ENCODE measurements around the gene MYO1G.
A peak's percentile ranks its signal among the peaks of the same experiment; 100 is the strongest.

The MYO1G gene

DNA sequence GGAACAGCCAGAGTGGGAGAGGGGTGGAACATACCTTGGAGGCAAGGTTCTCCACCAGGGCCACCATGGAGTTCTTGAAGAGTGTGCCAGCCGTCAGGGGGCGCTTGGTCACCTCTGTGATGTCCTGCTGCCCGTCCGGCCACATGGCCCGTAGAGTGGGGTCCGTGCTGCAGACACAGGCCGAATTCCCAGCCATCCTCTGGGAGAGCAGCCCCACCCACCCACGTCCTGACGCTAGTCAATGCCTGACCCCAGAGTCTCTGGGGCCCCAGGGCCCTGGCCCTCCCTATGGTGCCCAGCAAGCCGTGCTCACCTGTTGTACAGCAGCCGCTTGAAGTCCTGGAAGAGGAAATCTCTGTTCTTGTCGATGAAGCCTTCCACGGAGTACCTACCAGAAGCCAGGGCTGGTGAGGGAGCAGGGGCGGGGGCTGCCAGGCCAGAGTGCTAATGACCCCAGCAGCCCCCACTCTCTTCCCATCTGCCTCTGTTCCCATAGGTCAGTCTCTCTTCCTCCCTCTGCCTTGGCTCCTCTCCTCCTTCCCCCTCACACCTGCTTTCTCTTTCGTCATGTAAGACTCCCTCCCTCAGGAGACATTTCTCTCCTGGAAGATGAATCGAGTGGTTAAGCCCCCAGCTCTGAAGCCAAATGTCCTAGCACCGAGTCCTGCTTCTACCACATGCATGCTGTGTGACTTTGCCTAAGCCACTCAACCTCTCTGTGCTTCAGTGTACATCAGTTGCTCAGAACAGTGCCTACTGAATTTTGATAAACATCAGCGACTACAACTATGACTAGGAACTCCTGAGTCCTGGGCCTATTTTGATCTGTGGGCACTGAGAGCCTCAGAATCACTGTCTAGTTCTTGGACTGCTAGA, 11.0 kb downstream of the MYO1G start:
- TF ChIP-seq POLR2A (IDR thresholded peaks at IDR 0.05; ENCODE audit: low read depth, low read length), result no peak; the same call in 1 of the 2 replicates
- TF ChIP-seq POU2F2 (IDR thresholded peaks at IDR 0.05; ENCODE audit: low read depth, low read length), result no peak
- TF ChIP-seq TAF1 (IDR thresholded peaks at IDR 0.05; ENCODE audit: low read depth, low read length), result no peak
- TF ChIP-seq POLR2AphosphoS5 (IDR thresholded peaks at IDR 0.05; ENCODE audit: low read depth, low read length), result no peak; the same call in 1 of the 2 replicates
- TF ChIP-seq PAX5 (IDR thresholded peaks at IDR 0.05; ENCODE audit: insufficient read depth, low read length, severe bottlenecking), result no peak
- no peak for DNase-seq (ENCODE audit: insufficient read length, low spot score)
- FAIRE-seq, result no peak

GRCh38 chr7:44966731-44967538, 11.9 kb downstream of the MYO1G start:
- TF ChIP-seq TAF1 (IDR thresholded peaks at IDR 0.05; ENCODE audit: low read depth, low read length) (no peak), POLR2AphosphoS5 (IDR thresholded peaks at IDR 0.05; ENCODE audit: low read depth, low read length) (0 out of 2 replicates have a peak, but pooled peaks have one; percentile 9)
- FAIRE-seq, result no peak
- no peak for DNase-seq (ENCODE audit: insufficient read length, low spot score)

- DNase-seq (ENCODE audit: insufficient read length, low spot score) (no peak), FAIRE-seq (peak; percentile 38)
- no peak for TF ChIP-seq PAX5 (IDR thresholded peaks at IDR 0.05; ENCODE audit: insufficient read depth, low read length, severe bottlenecking)
- peak; percentile 40; the same call in 1 of the 2 replicates for TF ChIP-seq POLR2A (IDR thresholded peaks at IDR 0.05; ENCODE audit: low read depth, low read length)
- TF ChIP-seq POU2F2 (IDR thresholded peaks at IDR 0.05; ENCODE audit: low read depth, low read length), result 0 out of 2 replicates have a peak, but pooled peaks have one; percentile 7
- no peak for TF ChIP-seq TAF1 (IDR thresholded peaks at IDR 0.05; ENCODE audit: low read depth, low read length)
- no peak for TF ChIP-seq POLR2AphosphoS5 (IDR thresholded peaks at IDR 0.05; ENCODE audit: low read depth, low read length)
- no peak for TF ChIP-seq SPI1 (IDR thresholded peaks at IDR 0.05; ENCODE audit: low read depth, low read length)
Observed at GRCh38 chr7:44965937-44966730, 12.7 kb downstream of the MYO1G start.

- TF ChIP-seq POLR2AphosphoS5 (IDR thresholded peaks at IDR 0.05; ENCODE audit: low read depth, low read length), result peak; percentile 51; the same call in 1 of the 2 replicates
- 0 out of 2 replicates have a peak, but pooled peaks have one; percentile 1 for TF ChIP-seq POU2F2 (IDR thresholded peaks at IDR 0.05; ENCODE audit: low read depth, low read length)
- no peak for TF ChIP-seq TAF1 (IDR thresholded peaks at IDR 0.05; ENCODE audit: low read depth, low read length)
- no peak for TF ChIP-seq POLR2A (IDR thresholded peaks at IDR 0.05; ENCODE audit: low read depth, low read length)
- FAIRE-seq (no peak), DNase-seq (ENCODE audit: insufficient read length, low spot score) (no peak)
Observed at GRCh38 chr7:44965441-44965903, 13.3 kb downstream of the MYO1G start.

DNA sequence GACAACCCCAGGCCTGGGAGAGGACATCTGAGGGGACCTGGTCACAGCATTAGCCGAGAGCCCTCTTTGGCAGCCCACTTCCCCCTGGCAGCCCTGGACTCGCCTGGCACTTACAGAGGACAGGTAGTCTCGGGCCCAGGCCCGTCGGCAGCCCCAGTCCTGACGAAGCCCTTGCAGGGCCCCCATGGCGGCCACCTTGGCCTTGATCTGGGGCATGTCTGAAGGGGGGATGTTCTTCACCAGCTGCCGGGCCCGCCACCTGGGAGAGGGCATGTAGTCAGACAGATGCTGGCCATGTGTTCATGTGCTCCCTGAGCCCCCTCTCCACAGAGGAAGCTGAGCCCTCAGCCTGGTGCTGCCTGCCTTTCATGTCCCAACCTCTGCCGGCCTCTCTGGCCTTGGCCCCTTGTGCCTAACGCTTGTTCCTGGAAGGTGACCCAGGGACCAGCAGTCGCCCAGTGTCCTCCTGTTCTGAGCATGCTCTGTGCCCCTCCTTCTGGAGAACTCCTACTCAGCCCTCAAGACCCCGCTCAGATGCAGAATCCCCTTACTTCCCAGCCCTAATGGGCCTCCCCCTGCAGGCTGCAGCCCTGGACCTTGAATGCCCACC, 13.9 kb downstream of the MYO1G start:
- TF ChIP-seq PAX5 (IDR thresholded peaks at IDR 0.05; ENCODE audit: insufficient read depth, low read length, severe bottlenecking) (no peak), TAF1 (IDR thresholded peaks at IDR 0.05; ENCODE audit: low read depth, low read length) (no peak), POLR2AphosphoS5 (IDR thresholded peaks at IDR 0.05; ENCODE audit: low read depth, low read length) (no peak), POLR2A (IDR thresholded peaks at IDR 0.05; ENCODE audit: low read depth, low read length) (no peak), POU2F2 (IDR thresholded peaks at IDR 0.05; ENCODE audit: low read depth, low read length) (no peak), SPI1 (IDR thresholded peaks at IDR 0.05; ENCODE audit: low read depth, low read length) (no peak)
- no peak for DNase-seq (ENCODE audit: insufficient read length, low spot score)
- no peak for FAIRE-seq

DNA sequence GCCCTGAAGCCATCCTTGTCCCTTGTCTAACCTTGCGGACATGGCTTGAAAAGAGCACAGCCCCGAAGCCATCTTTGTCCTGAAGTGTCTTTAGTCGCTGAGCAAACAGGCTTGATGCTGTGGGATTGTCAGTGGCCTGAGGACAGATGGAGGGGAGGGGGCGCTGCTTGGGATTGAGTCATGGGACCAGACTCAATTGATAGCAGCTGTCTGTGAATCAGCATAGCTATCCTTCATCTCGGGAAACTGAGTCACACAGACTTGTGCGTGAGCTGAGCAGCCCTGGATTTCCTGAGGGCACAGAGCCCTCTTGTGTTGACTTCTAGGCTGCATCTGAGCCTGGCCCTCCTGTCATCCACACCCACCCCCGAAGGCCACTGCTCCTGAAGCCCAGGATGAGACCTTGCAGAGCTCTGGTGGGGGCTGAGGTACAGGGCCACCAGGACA, 14.4 kb downstream of the MYO1G start:
- peak; percentile 38 for FAIRE-seq
- no peak for DNase-seq (ENCODE audit: insufficient read length, low spot score)
- TF ChIP-seq POLR2A (IDR thresholded peaks at IDR 0.05; ENCODE audit: low read depth, low read length) (peak; percentile 17; the same call in 1 of the 2 replicates), PAX5 (IDR thresholded peaks at IDR 0.05; ENCODE audit: insufficient read depth, low read length, severe bottlenecking) (no peak)

DNA sequence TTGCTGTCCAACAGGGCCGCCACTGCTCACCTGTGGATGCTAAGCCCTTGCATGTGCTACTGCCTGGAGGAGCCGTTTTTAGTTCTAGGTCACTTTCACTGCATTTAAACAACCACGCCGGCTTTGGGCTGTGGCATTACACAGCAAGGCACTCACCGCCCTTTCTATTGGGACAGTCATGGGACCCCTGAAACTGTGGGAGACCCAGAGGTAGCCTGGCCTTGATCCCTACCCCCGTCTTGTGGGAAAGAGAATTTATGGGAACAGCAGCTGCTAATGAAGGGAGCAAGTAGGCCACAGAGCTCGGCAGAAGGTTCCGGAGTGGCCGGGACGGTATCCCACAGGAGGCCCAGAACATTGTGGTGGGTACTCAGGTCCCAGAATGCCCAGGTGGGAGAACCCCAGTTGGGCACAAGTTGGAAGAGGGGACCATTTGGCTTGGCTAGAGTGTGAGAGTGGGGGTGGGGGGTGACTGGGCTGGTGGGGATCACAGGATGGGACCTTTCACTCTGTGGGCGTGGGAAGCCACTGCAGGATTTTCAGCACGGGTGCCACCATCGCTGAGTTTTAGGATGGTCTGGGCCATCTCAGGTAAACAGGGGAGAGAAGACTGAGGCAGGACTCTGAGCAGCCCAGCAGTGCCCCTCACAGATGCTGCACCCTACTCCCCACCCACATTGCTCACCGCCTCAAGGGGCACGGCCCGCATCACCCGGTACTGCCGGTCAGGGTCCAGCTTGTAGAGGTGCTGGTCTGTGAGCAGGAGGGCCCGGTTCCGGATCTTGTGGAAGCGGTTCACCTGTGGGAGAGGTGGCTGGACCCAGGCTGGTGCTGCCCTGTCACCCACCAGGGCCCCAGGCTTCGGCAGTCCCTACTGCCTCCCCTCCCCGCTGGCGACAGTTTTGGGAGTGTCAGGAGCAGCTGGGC, 15.2 kb downstream of the MYO1G start:
- DNase-seq (ENCODE audit: insufficient read length, low spot score), result no peak
- no peak for FAIRE-seq
- no peak for TF ChIP-seq TAF1 (IDR thresholded peaks at IDR 0.05; ENCODE audit: low read depth, low read length)
- TF ChIP-seq POLR2A (IDR thresholded peaks at IDR 0.05; ENCODE audit: low read depth, low read length), result no peak
- no peak for TF ChIP-seq PAX5 (IDR thresholded peaks at IDR 0.05; ENCODE audit: insufficient read depth, low read length, severe bottlenecking)
- TF ChIP-seq POU2F2 (IDR thresholded peaks at IDR 0.05; ENCODE audit: low read depth, low read length), result no peak
- no peak; the same call in 1 of the 2 replicates for TF ChIP-seq POLR2AphosphoS5 (IDR thresholded peaks at IDR 0.05; ENCODE audit: low read depth, low read length)
- no peak for TF ChIP-seq SPI1 (IDR thresholded peaks at IDR 0.05; ENCODE audit: low read depth, low read length)
